SIG-M5 treated with dmso at 0.1 percent for 504 hours (cell line): ENCODE data around the gene TRAPPC10.

Source experiments
- DNase-seq: peaks from one replicate; lab custom pipeline; 2025; ENCODE audit not compliant: unreplicated experiment; lab: John Stamatoyannopoulos, UW

Gene TRAPPC10

DNA sequence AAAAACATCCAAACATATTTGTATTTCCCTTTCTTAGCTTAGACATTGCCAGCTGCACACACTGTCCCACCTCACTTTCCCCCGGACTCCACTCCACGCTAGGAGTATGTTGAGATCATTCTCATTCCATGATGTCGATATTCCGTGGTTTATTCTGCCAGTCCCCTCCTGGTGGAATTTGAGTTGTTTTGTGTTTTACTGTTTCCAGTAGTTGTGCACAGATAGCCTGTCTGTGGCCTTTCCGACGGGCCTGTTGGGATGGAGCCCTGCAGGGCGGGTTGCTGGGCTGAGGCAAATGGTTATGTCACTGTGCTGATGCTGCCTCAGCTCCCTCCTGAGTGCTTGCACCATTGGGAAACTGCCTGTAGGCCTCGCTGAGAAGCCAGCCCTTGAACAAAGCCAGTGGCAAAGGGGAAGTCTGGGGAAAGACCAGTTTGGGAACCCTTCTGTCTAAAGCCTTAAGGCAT is 12.8 kb downstream of the TRAPPC10 start:
- peak; percentile 82 for DNase-seq

DNA sequence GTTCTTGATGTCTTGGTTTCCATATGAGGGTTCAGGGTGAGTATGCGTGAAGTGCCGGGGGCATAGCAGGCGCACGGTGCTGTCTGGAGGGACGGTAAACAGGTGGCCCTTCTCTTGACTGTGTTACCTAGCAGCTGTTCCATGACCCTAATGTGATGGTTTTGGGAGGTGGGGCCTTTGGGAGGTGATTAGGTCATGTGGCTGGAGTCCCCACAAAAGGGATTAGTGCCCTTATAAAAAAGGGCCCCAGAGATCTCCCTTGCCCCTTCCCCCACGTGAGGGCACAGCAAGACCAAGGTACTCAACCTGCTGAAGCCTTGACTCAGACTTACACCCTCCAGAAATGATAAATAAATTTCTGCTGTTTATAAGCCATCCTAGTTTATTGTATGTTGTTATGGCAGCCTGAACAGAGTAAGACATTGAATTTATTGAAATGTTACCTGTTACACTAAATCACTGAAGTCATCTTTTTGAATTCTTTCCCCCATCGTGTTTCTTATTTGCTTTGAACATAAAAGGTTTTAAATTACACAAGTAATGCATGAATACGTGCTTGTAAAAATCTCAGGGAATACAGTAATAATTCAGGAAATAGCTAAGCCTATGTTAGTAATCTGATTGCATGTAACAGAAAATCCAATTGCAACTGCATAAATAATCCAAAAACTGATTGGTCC is 15.6 kb downstream of the TRAPPC10 start:
- DNase-seq: no peak

GRCh38 chr21:44028287-44028659 is 16.2 kb downstream of the TRAPPC10 start:
- no peak for DNase-seq

DNA sequence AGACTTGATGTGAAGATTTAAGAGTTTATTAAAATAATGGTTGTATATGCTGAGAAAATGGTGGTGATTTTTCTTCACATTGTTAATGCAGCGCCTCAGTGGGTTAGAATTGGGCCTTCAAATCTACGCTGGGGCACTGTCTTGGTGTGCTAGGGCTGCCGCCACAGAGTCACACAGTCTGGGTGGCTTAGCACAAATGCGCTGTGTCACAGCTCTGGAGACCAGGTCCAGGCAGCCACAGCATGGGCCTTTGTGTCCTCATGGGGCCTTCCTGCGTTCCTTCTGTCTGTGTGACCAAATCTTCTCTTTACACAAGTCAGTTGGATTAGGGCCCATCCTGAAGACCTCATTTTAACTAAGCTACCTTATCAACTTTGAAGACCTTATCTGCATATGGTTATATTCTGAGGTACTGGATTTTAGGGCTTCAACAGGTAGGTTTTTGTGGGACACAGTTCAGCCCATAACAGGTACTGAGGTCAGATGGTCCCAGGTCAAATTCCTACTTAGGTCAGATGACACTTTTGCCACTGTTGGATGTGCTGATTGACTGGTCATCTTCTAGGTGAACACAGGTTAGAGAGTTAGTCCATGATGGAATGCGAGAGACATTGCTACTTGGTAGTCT is 17.5 kb downstream of the TRAPPC10 start:
- no peak for DNase-seq

DNA sequence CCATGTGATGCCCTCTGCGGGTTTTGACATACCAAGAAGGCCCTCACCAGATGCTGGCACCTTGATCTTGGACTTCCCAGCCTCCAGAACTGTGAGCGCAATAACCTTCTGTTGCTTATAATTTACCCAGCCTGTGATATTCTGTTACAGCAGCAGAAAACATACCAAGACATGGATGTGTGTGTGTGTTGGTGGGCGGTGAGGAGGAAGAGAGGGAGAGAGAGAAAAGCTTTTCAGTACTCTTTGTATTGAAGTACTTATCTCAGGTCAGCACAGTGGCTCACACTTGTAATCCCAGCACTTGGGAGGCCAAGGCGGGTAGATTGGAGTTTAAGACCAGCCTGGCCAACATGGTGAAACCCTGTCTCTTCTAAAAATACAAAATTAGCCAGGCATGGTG is 23.1 kb downstream of the TRAPPC10 start:
- DNase-seq: no peak

DNA sequence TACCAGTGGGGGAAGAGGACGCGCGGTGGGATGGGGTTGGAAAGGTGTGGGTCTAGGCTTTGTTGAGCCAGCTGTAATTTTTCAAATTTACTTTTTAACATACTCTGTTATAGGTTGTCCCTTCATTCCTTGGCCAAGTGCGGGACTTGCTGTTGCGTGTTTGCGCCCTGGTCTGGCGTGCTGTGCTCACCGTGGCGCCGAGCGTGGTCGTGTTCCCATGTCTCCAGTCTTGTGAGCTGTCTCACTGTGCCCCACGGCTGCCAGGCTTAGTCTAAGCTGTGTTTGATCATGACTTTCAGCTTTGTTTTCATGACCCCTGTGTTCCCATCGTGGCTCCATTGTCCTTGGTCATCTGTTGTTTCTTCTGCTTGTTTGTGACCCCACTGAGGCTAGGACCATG is 26.0 kb downstream of the TRAPPC10 start:
- DNase-seq: no peak

DNA sequence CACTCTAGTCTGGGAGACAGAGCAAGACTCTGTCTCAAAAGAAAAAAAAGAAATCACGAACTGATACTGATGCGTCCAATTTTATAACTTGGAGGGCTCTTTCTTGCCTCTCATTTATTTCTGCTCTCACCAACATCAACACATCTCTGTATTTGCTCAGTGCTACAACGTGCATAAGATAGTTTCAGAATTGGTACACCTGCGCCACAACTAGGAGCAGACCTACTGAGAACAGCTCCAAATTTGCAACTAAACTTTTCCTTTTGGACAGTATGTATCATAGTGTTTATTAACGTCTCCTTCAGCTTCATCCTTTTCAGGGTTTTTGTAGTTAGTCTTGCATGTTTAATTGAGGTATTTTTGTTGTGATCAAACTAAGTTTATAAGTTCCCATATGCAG is 27.7 kb downstream of the TRAPPC10 start:
- no peak for DNase-seq

DNA sequence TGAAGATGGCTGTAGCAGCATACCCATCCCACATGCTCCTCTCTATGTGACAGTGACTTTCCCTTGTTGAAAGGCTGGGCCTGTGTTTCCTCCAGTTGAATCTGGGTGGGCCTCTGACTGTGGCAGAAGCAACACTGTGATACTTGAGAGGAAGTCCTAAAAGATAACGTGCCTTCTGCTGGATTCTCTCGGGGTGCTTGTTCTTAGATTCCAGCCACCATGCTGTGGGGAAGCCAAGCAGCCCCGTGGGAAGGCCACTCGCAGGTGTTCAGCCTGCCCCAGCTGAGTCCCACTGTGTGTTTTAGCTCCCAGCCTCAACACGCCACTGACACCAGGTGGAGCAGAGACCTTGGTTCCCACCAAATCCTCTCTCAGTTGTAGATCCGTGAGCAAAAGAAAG is 31.5 kb downstream of the TRAPPC10 start:
- no peak for DNase-seq

DNA sequence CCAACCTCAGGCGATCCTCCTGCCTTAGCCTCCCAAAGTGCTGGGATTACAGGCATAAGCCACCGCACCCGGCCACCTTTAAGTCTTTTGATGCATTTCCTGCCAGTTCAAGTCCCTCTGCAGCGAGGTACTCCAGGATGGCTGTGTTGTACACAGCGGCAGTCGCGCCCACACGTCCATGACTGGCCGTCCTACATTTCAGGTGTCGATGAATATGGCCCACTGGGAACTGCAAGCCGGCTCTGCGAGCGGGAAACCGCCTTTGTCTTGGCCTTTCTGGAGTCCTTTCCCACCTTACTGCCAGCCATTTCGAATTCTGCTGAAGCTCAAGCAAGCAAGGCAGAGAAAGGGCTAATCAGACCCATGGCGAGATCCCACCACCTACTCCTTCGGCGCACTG is 34.6 kb downstream of the TRAPPC10 start:
- no peak for DNase-seq

GRCh38 chr21:44047996-44048560 is 36.0 kb downstream of the TRAPPC10 start:
- no peak for DNase-seq

- no peak for DNase-seq
Measured at GRCh38 chr21:44049182-44049581, 37.1 kb downstream of the TRAPPC10 start.

- no peak for DNase-seq
Measured at GRCh38 chr21:44049606-44050005, 37.5 kb downstream of the TRAPPC10 start.

- no peak for DNase-seq
Measured at GRCh38 chr21:44050276-44050675, 38.2 kb downstream of the TRAPPC10 start.

DNA sequence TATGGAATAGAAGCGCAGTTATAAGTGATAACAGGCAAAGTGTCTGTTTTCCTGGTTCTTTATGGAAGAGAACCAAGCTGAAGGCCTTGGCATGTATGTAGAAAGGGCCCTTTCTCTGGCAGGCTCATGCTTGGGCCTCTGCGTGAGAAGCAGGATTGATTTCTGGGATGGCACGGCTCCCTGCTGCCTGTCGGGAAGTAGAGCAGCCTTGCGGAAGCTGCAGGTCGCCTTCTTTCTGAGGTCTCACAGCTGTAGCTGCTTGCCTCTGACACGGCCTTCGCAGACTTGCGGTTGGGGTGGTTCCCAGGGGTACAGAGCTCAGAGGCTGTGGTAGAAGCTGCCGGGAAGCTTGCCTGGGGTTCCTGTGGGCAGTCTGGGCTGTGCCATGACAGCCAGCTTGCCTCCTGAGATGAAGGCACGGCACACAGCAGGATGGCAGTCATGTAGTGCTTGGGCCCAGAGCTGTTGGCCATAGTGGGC is 39.4 kb downstream of the TRAPPC10 start:
- no peak for DNase-seq

- no peak for DNase-seq
Measured at GRCh38 chr21:44052071-44052829, 40.1 kb downstream of the TRAPPC10 start.

- DNase-seq: no peak
Measured at GRCh38 chr21:44052830-44053226, 40.7 kb downstream of the TRAPPC10 start.

DNA sequence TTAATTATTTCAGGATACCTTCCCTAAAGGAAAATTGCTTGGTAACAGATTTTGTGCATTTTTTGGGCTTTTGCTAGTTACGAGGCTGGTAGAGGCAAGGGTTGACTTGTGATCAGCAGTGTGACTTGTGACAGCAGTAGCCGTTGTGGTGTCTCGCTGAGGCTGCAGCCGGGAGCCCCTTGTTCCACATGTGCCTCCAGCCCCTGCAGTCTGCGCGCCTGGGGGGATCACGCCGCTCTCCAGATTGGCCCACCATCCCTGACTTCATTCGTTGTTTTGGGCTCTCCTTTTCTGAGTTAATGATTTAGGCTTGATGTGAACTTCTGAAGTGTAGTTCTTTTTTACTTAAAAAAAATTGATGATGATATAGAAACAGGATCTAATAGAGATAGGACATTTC is 41.5 kb downstream of the TRAPPC10 start:
- no peak for DNase-seq

- DNase-seq: no peak
Measured at GRCh38 chr21:44054710-44055109, 42.6 kb downstream of the TRAPPC10 start.

DNA sequence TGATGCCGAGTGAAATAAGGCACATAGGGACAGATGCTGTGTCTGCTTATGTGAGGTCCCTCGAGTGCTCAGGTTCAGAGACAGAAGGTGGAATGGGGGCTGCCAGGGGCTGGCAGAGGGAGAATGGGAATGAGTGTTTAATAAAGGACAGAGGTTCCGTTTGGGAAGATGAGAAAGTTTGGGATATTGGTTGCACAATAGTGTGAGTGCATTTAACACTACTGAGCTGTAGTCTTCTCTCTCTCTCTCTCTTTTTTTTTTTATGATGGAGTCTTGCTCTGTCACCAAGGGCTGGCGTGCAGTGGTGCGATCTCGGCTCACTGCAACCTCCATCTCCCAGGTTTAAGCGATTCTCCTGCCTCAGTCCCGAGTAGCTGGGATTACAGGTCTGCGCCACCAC is 44.9 kb downstream of the TRAPPC10 start:
- DNase-seq: no peak

GRCh38 chr21:44057960-44058651 is 46.0 kb downstream of the TRAPPC10 start:
- no peak for DNase-seq

DNA sequence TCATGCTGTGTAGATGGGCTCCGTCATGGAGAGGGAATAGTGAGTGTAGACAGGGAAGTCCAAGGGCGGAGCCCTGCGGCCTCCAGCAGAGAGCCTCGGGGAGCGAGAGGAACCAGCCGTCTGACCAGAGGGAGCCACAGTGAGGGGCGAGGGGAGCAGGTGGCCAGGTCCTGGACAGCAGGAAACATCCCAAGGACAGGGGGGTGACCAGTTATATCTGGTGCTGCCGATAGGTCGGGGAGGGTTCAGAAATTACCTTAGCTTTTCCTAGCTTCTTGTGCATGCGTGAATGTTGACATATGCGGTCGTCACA is 46.5 kb downstream of the TRAPPC10 start:
- no peak for DNase-seq
